Neural progenitor cell (in vitro differentiated cells): ENCODE measurements around the gene FGF22.

Experiments
- EZH2 ChIP-seq: fragments of 200-600 bp; sonication (generic); IDR thresholded peaks from 2 replicates; pipeline ENCODE4 v1.6.1; 2017; ENCODE audit warnings: antibody characterized with exemption, mild to moderate bottlenecking, moderate library complexity
- EZH2phosphoT487 ChIP-seq: fragments of 200-600 bp; sonication (generic); IDR thresholded peaks from 2 replicates; pipeline ENCODE4 v1.6.1; 2017; ENCODE audit warnings: antibody characterized with exemption
- TF ChIP-seq, protein P1 (sequence below): fragments of 200-600 bp; sonication (generic); IDR thresholded peaks from 2 replicates; pipeline ENCODE4 v1.5.1; 2017; ENCODE audit warnings: antibody characterized with exemption, mild to moderate bottlenecking

DNA sequence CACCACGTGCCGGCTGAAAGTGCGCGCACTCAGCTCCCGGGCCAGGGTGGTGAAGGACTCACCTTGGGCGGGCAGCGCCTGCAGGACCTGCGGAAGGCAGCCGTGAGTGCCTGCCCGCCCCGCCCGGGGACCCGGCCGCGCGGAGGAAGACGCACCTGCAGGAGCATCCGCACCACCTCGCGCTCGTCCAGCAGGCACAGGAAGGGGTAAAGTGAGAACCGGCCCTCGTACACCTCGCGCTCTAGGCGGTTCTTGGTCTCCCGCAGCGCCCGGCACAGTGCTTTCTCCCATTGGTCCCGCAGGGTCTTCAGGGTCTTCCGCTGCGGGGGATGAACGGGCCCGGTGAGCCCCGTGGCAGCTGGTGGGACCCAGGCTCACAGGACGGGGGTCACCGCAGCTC, 17.0 kb upstream of the FGF22 start:
- TF ChIP-seq EZH2phosphoT487 (no peak), EZH2 (no peak)
- TF ChIP-seq, protein P1, sequence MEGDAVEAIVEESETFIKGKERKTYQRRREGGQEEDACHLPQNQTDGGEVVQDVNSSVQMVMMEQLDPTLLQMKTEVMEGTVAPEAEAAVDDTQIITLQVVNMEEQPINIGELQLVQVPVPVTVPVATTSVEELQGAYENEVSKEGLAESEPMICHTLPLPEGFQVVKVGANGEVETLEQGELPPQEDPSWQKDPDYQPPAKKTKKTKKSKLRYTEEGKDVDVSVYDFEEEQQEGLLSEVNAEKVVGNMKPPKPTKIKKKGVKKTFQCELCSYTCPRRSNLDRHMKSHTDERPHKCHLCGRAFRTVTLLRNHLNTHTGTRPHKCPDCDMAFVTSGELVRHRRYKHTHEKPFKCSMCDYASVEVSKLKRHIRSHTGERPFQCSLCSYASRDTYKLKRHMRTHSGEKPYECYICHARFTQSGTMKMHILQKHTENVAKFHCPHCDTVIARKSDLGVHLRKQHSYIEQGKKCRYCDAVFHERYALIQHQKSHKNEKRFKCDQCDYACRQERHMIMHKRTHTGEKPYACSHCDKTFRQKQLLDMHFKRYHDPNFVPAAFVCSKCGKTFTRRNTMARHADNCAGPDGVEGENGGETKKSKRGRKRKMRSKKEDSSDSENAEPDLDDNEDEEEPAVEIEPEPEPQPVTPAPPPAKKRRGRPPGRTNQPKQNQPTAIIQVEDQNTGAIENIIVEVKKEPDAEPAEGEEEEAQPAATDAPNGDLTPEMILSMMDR, result no peak
